Testis (tissue), 3 donors: ENCODE results near the gene SLC16A9. TPM values are rescaled to one million over a fixed set of nuclear protein-coding genes. Genes with fewer than 3 reads are reported as not detected.

Experiments used
- DNase-seq: peaks from one replicate; pipeline ENCODE4 v3.0.0-alpha.2; 2019
- H3K27ac ChIP-seq, 2 donors: fragments of 200-600 bp; sonication (generic); one replicate each; pipeline ENCODE4 v1.5.1; 2019
- H3K27me3 ChIP-seq: fragments of 200-600 bp; sonication (generic); one replicate; pipeline ENCODE4 v1.5.1; 2019
- H3K36me3 ChIP-seq: fragments of 200-600 bp; sonication (generic); one replicate; pipeline ENCODE4 v1.5.1; 2017; ENCODE audit warnings: low read depth; ENCODE audit errors: missing control alignments
- H3K4me1 ChIP-seq: fragments of 200-600 bp; sonication (generic); one replicate; pipeline ENCODE4 v1.5.1; 2019
- H3K4me3 ChIP-seq, 2 donors: fragments of 200-600 bp; sonication (generic); one replicate each; pipeline ENCODE4 v1.5.1; 2017 to 2019
- H3K9me3 ChIP-seq: fragments of 200-600 bp; sonication (generic); one replicate; pipeline ENCODE4 v1.5.1; 2017
- POLR2A ChIP-seq: fragments of 450-650 bp; IDR thresholded peaks from one replicate; pipeline ENCODE4 v1.6.1; 2017; ENCODE audit warnings: antibody characterized with exemption, mild to moderate bottlenecking, moderate library complexity
- WGBS, 2 donors: methylation state at CpG; one replicate each; pipeline ENCODE4 v1.1.5; 2018; 5-methylcytosine and 5-hydroxymethylcytosine counted together
- intact Hi-C: fragments of 100-400 bp; cut with DNase I; formaldehyde crosslinking; loops from one replicate; pipeline ENCODE4 v1.15.1; 2023; ENCODE audit warnings: low total_unique reads
- polyA plus RNA-seq: library from polyadenylated mRNA; stranded (reverse); fragments of 350-450 nt; fragmentation: Illumina TruSeq; extraction: RNeasy Lipid Tissue Mini Kit (QIAGEN cat#74804); gene quantifications from one replicate; pipeline ENCODE4 v1.2.3, GENCODE V29; 2014; ENCODE audit warnings: low read depth, low replicate concordance; ENCODE audit not compliant: insufficient read depth
- total RNA-seq, 2 donors: library from RNA; depleted of rRNA; stranded (reverse); fragments of >200 nt; gene quantifications; one replicate each; pipeline ENCODE4 v1.2.3, GENCODE V29; 2016
- TF ChIP-seq, protein P1 (sequence below), 3 experiments: fragments of 450-650 bp in 2 of 3; fragments of 200-600 bp in 1 of 3; sonication (generic) in 1 of 3; IDR thresholded peaks; one replicate each; pipeline ENCODE4 v1.5.1; 2016 to 2019; ENCODE audit warnings: antibody characterized with exemption in 3 of 3, mild to moderate bottlenecking in 2 of 3, moderate library complexity in 1 of 3

Gene SLC16A9
- total and polyA plus RNA-seq, 3 donors from 2014 or later = 3.8 to 9.8 (median 4.0) TPM

DNA sequence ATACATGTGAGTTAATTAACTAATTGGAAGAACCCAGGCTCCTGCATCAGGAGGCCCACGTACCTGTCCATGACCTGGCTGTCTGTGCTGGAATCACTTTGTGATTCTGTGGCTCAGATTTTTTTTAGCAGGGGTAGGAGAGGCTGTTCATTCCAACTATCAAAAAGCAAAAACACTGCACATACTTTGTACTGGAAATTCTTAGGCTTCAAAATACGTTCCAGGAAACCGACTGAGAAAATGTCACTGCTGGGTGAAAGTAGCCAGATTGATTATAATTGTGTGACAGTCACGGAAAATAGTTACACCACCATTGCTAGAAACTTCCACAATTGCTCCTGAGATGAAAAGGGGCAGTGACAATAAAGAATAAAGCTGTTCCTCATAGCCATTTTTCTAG is 91.0 kb downstream of the SLC16A9 start:
- no peaks in the 10 kb centered on the region for H3K27me3 ChIP-seq
- no peak for DNase-seq
- H3K36me3 ChIP-seq = no peaks in the 10 kb centered on the region
- TF ChIP-seq POLR2A = no peak
- TF ChIP-seq, protein P1, sequence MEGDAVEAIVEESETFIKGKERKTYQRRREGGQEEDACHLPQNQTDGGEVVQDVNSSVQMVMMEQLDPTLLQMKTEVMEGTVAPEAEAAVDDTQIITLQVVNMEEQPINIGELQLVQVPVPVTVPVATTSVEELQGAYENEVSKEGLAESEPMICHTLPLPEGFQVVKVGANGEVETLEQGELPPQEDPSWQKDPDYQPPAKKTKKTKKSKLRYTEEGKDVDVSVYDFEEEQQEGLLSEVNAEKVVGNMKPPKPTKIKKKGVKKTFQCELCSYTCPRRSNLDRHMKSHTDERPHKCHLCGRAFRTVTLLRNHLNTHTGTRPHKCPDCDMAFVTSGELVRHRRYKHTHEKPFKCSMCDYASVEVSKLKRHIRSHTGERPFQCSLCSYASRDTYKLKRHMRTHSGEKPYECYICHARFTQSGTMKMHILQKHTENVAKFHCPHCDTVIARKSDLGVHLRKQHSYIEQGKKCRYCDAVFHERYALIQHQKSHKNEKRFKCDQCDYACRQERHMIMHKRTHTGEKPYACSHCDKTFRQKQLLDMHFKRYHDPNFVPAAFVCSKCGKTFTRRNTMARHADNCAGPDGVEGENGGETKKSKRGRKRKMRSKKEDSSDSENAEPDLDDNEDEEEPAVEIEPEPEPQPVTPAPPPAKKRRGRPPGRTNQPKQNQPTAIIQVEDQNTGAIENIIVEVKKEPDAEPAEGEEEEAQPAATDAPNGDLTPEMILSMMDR (IDR thresholded peaks at IDR 0.05) = no peak
- intact Hi-C loops = no loop called here
- no peak overlapping the region for H3K4me3 ChIP-seq
- no peaks in the 10 kb centered on the region for H3K4me1 ChIP-seq
- H3K9me3 ChIP-seq = no peaks in the 10 kb centered on the region
- WGBS, 2 donors = 49 to 58% methylated on average over 4 of the region's 4 CpGs
- no peak overlapping the region for H3K27ac ChIP-seq

DNA sequence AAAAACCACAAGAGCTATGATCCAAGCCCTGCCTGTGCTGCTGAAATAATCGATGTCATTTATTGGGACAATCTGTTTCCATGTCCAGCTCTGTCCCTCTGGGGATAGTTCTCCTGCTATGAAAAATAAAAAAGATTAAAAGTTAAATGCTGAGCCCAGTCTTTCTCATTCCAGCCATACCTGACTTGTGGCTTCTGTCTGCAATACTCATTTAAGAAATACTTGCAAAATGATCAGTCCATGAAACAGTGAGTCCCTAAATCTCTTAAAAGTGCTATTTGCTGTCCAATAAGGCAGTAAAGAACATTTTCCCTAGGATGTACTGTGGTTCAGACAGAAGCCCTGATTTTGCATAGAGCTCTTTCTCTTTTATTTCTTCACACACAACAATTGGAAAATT is 91.7 kb downstream of the SLC16A9 start:
- no peaks in the 10 kb centered on the region for H3K36me3 ChIP-seq
- 44 to 47% methylated on average over 1 of the region's 1 CpG for WGBS, 2 donors
- H3K27ac ChIP-seq = no peak overlapping the region
- H3K27me3 ChIP-seq = no peaks in the 10 kb centered on the region
- H3K4me1 ChIP-seq = no peaks in the 10 kb centered on the region
- intact Hi-C loops = no loop called here
- H3K4me3 ChIP-seq = no peak overlapping the region
- DNase-seq = no peak
- H3K9me3 ChIP-seq = no peaks in the 10 kb centered on the region
- TF ChIP-seq, protein P1 (IDR thresholded peaks at IDR 0.05) = no peak
- TF ChIP-seq POLR2A = no peak

DNA sequence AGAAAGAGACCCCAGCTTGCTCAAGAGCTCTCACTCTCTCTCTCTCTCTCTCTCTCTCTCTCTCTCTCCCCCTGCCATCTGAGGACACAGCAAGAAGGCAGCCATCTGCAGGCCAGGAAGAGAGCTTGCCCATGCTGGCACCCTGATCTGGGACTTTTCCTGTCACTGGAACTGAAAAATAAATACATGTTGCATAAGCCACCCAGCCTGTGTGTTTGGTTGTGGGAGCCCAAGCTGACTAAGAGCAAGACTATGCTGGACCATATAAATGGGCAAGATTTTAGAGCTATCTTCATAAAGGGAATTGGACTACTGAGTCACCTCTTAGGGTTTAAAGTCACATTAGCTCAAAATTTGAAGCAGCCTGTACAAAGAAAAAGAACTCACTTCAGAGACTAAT is 98.6 kb downstream of the SLC16A9 start:
- H3K9me3 ChIP-seq = no peaks in the 10 kb centered on the region
- no peaks in the 10 kb centered on the region for H3K36me3 ChIP-seq
- no peak for DNase-seq
- intact Hi-C loops = no loop called here
- no peaks in the 10 kb centered on the region for H3K27me3 ChIP-seq
- no peak for TF ChIP-seq POLR2A
- TF ChIP-seq, protein P1 (IDR thresholded peaks at IDR 0.05) = no peak
- H3K4me3 ChIP-seq = no peak overlapping the region
- no peaks in the 10 kb centered on the region for H3K4me1 ChIP-seq
- H3K27ac ChIP-seq = no peak overlapping the region

DNA sequence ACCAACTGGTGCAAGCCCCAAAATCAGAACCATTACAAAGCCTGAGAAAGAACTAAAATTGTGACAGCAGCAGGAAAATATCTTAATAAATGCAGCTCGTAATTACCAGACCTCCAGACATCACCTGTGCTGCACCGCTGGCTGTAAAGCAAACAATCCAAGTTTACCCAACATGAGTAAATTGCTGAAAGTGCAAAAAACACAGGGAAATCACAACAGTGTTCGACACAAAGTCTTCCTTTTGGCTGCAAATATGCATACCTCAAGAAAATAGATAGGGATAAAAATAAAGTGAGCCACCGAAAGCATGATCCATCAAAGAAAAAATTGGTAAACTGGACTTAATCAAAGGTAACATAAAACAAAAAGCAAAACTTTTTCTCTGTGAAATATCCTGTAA is 101.7 kb downstream of the SLC16A9 start:
- intact Hi-C loops = no loop called here
- no peaks in the 10 kb centered on the region for H3K27me3 ChIP-seq
- WGBS, 2 donors = 67 to 78% methylated on average over 4 of the region's 4 CpGs

DNA sequence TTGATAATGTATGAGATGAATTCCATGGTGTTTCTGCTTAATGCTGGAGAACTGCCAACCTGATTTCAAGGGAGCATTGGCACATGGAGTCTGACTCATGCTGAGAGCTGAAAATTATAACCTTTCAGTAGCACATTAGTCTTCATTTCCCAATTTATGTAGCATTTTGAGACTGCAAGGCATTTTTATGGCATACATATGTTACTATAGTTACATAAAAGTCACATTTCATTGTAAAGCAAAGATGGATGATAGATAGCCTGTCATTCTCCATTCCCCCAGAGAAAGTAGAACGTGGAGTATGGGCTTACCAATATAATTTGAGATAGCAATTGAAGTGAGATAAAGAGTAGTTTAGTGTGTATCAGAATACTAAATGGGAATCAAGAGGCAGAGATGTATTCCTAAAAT is 103.1 kb downstream of the SLC16A9 start:
- no peak for DNase-seq
- Histone ChIP-seq H3K4me1 (no peaks in the 10 kb centered on the region), H3K36me3 (no peaks in the 10 kb centered on the region), H3K27ac (no peak overlapping the region), H3K4me3 (no peak overlapping the region), H3K9me3 (no peaks in the 10 kb centered on the region), H3K27me3 (no peaks in the 10 kb centered on the region)
- TF ChIP-seq POLR2A = no peak
- TF ChIP-seq, protein P1 (IDR thresholded peaks at IDR 0.05) = no peak
- intact Hi-C loops = no loop called here
- 77 to 82% methylated on average over 1 of the region's 1 CpG for WGBS, 2 donors

More for the DNA sequence above, 101.7 kb downstream of the SLC16A9 start:
- H3K4me1 ChIP-seq = no peaks in the 10 kb centered on the region
- H3K9me3 ChIP-seq = no peaks in the 10 kb centered on the region
- no peaks in the 10 kb centered on the region for H3K36me3 ChIP-seq
- DNase-seq = no peak
- no peak overlapping the region for H3K27ac ChIP-seq
- no peak for TF ChIP-seq POLR2A
- TF ChIP-seq, protein P1 (IDR thresholded peaks at IDR 0.05) = no peak
- no peak overlapping the region for H3K4me3 ChIP-seq
